Measurements from ENCODE around the gene PCMTD2. TPM values are rescaled to one million over a fixed set of nuclear protein-coding genes. Genes with fewer than 3 reads are reported as not detected.

Gene PCMTD2
- total and polyA plus RNA-seq, 8 donors: 11.8 to 36.8 (median 24.0) TPM

DNA sequence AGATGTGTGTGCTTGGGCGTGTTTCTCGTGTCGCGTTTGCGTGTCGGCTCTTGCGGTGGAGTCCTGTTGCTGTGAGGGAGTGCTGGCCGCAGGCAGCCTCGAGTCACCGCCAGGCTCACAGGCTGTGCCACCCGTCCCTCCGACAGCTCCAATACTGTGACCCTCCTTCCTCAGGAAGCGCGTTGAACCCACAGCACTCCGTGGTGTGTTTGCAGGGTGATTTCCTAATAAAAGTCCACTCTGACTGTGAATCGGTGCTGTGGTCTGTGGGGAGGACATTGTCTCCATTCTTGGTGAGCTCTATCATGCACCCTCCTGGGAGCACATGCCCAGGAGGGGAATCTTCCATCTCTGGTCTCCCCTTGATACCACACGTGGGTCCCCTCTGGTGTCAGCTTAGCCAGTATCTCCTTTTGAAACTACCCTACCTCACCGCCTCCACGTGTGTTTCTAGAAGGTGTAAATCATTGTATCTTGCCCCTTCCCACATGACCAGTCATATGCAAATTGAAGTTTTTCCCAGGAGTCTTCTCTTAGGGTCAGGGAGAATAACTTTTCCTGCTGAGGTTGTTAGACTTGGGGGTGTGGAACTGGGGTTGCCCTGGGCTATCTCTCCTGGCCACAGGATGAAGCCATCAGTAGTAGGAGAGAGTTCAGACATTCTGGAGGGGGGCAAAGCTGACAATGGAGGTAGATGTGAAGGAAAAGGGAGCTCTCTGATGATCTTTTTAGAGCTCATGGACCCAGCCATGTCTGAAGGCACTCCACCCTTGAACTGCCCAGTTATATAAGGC is 13.3 kb upstream of the PCMTD2 start:
- Histone ChIP-seq H3K4me1 (no peaks in the 10 kb centered on the region), H3K36me3 (no peaks in the 10 kb centered on the region), H3K27ac (no peak overlapping the region), H3K27me3 (no peaks in the 10 kb centered on the region), H3K9me3 (no peaks in the 10 kb centered on the region), H3K4me3 (no peak overlapping the region)
- ATAC-seq (no peak), DNase-seq (peak in 2 of 6 donors; percentile 1 to 39), FAIRE-seq (no peak)
- intact Hi-C loops (cut with DNase I): no loop called here
- TF ChIP-seq CTCF (IDR thresholded peaks at IDR 0.05): no peak
- WGBS, 2 donors: 76 to 81% methylated on average over 19 of the region's 19 CpGs

DNA sequence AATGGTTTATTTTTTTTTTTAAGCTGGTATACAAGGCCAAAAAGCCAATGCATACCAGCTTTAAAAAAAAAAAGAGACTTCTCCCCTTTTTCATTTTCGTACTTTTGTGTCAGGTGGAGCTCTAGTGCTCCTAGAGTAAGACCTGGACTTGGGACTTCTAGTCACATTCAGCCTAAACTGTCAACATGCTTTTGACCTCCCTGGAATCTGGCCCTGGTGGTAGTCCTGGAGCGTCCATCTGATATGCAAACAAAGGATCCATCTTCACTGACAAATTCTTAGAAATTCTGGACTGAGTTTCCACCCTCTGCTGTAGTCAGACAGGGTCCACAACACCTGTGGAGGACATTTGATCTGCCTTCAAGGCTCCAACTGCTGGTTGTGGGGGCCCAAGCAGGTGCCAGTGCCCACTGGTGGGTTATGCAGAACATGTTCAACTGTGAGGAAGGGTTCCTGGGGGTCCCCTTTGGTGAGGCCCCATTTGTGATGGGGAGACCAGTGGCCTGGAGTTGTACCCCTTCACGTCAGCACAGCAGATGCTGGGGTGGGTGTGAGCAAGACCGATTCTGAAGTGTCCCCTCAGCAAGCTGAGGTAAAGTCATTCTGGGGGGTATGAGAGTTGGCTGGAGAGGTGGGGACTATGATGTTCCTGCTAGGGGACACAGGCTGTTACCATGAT is 12.6 kb upstream of the PCMTD2 start:
- DNase-seq: no peak
- Histone ChIP-seq H3K27ac (no peak overlapping the region), H3K27me3 (no peaks in the 10 kb centered on the region), H3K4me3 (no peak overlapping the region), H3K4me1 (no peaks in the 10 kb centered on the region), H3K9me3 (no peaks in the 10 kb centered on the region), H3K36me3 (no peaks in the 10 kb centered on the region)
- FAIRE-seq: no peak
- TF ChIP-seq CTCF (IDR thresholded peaks at IDR 0.05): no peak
- ATAC-seq: no peak
- intact Hi-C loops (cut with DNase I): no loop called here
- 57 to 79% methylated on average over 4 of the region's 4 CpGs for WGBS, 2 donors

DNA sequence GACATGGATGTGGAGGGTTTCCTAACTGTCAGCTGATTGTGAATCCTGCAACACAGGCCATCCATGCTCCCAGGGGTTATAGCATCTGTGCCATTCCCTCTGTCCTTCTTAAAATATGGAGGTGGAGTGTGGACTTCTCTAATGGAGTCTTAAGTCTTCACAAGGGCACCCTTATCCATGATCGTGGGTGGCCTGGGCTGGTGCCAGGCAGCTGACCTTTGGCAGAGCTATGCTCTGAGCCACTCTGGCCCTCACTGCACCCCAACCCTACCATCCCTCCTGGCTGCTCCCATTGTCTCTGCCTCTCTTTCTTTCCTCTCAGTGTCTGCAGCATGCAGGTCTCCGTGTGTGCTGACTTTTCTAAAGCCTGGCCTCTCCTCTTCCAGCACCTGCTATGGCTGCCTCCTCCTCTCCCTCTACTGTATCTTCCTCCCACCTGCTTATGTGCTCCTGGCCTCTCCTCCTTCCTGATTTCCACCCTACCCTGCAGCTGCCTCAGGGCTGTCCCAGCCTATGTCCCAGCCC is 11.2 kb upstream of the PCMTD2 start:
- WGBS, 2 donors: 26 to 35% methylated on average over 2 of the region's 2 CpGs
- Histone ChIP-seq H3K27ac (no peak overlapping the region), H3K9me3 (no peaks in the 10 kb centered on the region), H3K27me3 (no peaks in the 10 kb centered on the region), H3K4me1 (no peaks in the 10 kb centered on the region), H3K4me3 (no peak overlapping the region), H3K36me3 (no peaks in the 10 kb centered on the region)
- DNase-seq: peak in 1 of 6 donors; percentile 46
- intact Hi-C loops (cut with DNase I): no loop called here
- no peak for ATAC-seq
- FAIRE-seq: no peak
- TF ChIP-seq CTCF (IDR thresholded peaks at IDR 0.05): no peak

DNA sequence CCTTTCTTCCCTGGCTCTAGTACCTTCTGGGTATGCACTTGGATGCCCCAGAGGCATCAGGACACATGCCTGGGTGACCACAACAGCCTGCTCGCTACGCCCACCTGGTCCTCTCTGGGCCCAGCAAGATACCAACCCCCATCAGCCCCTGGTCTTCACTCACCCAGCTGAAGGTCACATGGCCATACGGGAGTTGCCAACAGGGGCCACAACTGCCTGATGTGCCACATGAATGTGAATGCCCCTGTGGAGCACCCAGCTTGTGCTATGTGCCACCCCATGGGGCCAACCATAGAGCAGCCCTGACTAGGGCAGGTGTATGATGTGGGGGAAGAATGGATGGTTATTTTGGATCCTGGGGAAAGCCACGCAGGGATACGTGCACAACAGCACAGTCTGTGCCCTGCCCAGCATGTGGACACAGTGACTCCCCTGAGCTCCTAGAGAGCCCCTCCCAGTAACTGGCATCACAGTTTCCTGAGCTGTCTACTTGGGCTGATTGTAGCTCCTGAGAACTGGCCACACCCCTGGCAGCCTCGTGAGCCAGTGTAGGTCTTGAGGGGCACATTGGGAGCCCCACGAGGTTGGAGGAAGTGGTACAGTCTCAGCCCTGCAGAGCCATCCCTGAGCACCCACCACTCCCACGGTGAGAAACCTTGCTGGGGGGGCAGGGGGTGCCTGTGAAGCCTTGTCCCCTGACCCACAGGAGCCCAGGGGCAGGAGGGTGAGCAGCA is 10.5 kb upstream of the PCMTD2 start:
- ATAC-seq (no peak), FAIRE-seq (no peak), DNase-seq (peak in 1 of 6 donors; percentile 32)
- no peak for TF ChIP-seq CTCF (IDR thresholded peaks at IDR 0.05)
- H3K4me1 ChIP-seq: no peaks in the 10 kb centered on the region
- H3K36me3 ChIP-seq: no peaks in the 10 kb centered on the region
- intact Hi-C loops (cut with DNase I): no loop called here
- no peak overlapping the region for H3K27ac ChIP-seq
- no peak overlapping the region for H3K4me3 ChIP-seq
- 50% methylated on average over 8 of the region's 8 CpGs for WGBS, 2 donors
- H3K9me3 ChIP-seq: no peaks in the 10 kb centered on the region
- H3K27me3 ChIP-seq: no peaks in the 10 kb centered on the region

Data from pancreas (tissue), 10 donors.